ENCODE data around the gene MEPCE. TPM values are rescaled to one million over a fixed set of nuclear protein-coding genes. Genes with fewer than 3 reads are reported as not detected.

The MEPCE gene
- total RNA-seq, result 39.4 and 41.5 TPM in 2 replicates

GRCh38 chr7:100429637-100430492, at the start of gene MEPCE:
Gene MEPCE, plus strand, starts transcription at chr7:100429831. Its CDS starts 188 bp downstream, at chr7:100430019.

GRCh38 chr7:100428199-100428966, 1.2 kb upstream of the MEPCE start, which contains the start of gene ZCWPW1:
Gene ZCWPW1, minus strand, starts transcription at chr7:100428703. Its CDS starts 8,054 bp downstream, at chr7:100420649.

GRCh38 chr7:100464210-100464660, 34.6 kb downstream of the MEPCE start, which contains the start of gene SPACDR:
Gene SPACDR, minus strand, starts transcription at chr7:100464260. Its CDS starts 235 bp downstream, at chr7:100464025.

GRCh38 chr7:100478958-100479660, 49.5 kb downstream of the MEPCE start, which contains the start of gene TSC22D4:
Gene TSC22D4, minus strand, starts transcription at chr7:100479214. Its CDS starts 1,176 bp downstream, at chr7:100478038.

Other genes starting within 250 kb of the MEPCE start
- gene PVRIG, start 209.9 kb upstream of the MEPCE start, total RNA-seq, result 2.6 TPM in 1 of 2 replicates, not detected in the other
- gene SPDYE3, start 122.1 kb upstream of the MEPCE start, total RNA-seq, result not detected in 2 replicates
- 9.4 and 14.3 TPM in 2 replicates for gene PILRB, start 71.7 kb upstream of the MEPCE start, total RNA-seq
- 0.17 and 0.22 TPM in 2 replicates for gene PILRA, start 56.3 kb upstream of the MEPCE start, total RNA-seq
- gene ZCWPW1, start 1.1 kb upstream of the MEPCE start, total RNA-seq, result 1.1 and 1.2 TPM in 2 replicates
- gene PPP1R35, start 6.7 kb downstream of the MEPCE start, total RNA-seq, result 10.5 and 12.4 TPM in 2 replicates
- 0.09 and 0.22 TPM in 2 replicates for gene SPACDR, start 34.4 kb downstream of the MEPCE start, total RNA-seq
- 16.6 and 18.7 TPM in 2 replicates for gene TSC22D4, start 49.4 kb downstream of the MEPCE start, total RNA-seq
- gene NYAP1, start 54.1 kb downstream of the MEPCE start, total RNA-seq, result 1.6 and 2.3 TPM in 2 replicates
- gene AGFG2, start 109.4 kb downstream of the MEPCE start, total RNA-seq, result 26.7 and 49.5 TPM in 2 replicates
- not detected in 2 replicates for gene SAP25, start 144.1 kb downstream of the MEPCE start, total RNA-seq
- gene LRCH4, start 156.3 kb downstream of the MEPCE start, total RNA-seq, result 4.4 and 5.5 TPM in 2 replicates
- gene FBXO24, start 156.5 kb downstream of the MEPCE start, total RNA-seq, result 0.09 and 0.11 TPM in 2 replicates
- gene PCOLCE, start 172.5 kb downstream of the MEPCE start, total RNA-seq, result 0.09 and 0.11 TPM in 2 replicates
- gene MOSPD3, start 182.7 kb downstream of the MEPCE start, total RNA-seq, result 5.4 and 6.4 TPM in 2 replicates
- gene TFR2, start 211.7 kb downstream of the MEPCE start, total RNA-seq, result 0.17 and 0.54 TPM in 2 replicates
- gene ACTL6B, start 226.6 kb downstream of the MEPCE start, total RNA-seq, result not detected in 2 replicates
- gene GNB2, start 243.9 kb downstream of the MEPCE start, total RNA-seq, result 53.7 and 59.7 TPM in 2 replicates